ENCODE data around the gene INPP4B. TPM values are rescaled to one million over a fixed set of nuclear protein-coding genes. Genes with fewer than 3 reads are reported as not detected.

INPP4B gene
- total RNA-seq, 1 experiment from 2014 or later, result 17.6 TPM

- CTCF ChIA-PET, result interaction anchor here (1.2 kb wide), 1 partner anchor 11 kb away, joined by 3 read pairs; no protein-coding TSS in a partner anchor
Measured at GRCh38 chr4:142341268-142341667, 504.8 kb downstream of the INPP4B start.

GRCh38 chr4:142339053-142339452, 507.0 kb downstream of the INPP4B start:
- no peaks in the 10 kb centered on the region for H3K27me3 Mint-ChIP-seq (ENCODE audit: insufficient read depth, unreplicated experiment)
- BruUV-seq (replicated peaks), result no TSS peak
- H3K9me3 Mint-ChIP-seq (ENCODE audit: unreplicated experiment), result no peaks in the 10 kb centered on the region
- H3K36me3 Mint-ChIP-seq (ENCODE audit: insufficient read depth, unreplicated experiment), result no peaks in the 10 kb centered on the region
- H3K27ac Mint-ChIP-seq (ENCODE audit: low read depth, unreplicated experiment), result no peak overlapping the region
- TF ChIP-seq, protein P1, sequence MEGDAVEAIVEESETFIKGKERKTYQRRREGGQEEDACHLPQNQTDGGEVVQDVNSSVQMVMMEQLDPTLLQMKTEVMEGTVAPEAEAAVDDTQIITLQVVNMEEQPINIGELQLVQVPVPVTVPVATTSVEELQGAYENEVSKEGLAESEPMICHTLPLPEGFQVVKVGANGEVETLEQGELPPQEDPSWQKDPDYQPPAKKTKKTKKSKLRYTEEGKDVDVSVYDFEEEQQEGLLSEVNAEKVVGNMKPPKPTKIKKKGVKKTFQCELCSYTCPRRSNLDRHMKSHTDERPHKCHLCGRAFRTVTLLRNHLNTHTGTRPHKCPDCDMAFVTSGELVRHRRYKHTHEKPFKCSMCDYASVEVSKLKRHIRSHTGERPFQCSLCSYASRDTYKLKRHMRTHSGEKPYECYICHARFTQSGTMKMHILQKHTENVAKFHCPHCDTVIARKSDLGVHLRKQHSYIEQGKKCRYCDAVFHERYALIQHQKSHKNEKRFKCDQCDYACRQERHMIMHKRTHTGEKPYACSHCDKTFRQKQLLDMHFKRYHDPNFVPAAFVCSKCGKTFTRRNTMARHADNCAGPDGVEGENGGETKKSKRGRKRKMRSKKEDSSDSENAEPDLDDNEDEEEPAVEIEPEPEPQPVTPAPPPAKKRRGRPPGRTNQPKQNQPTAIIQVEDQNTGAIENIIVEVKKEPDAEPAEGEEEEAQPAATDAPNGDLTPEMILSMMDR (IDR thresholded peaks at IDR 0.05; ENCODE audit: unreplicated experiment), result no peak
- ChIA-PET CTCF (interaction anchor here (1.0 to 1.1 kb wide), 2 partner anchors 12 to 14 kb away, joined by 3 to 4 read pairs; no protein-coding TSS in a partner anchor), POLR2A (no interaction called here)
- intact Hi-C loops (cut with micrococcal nuclease), result no loop called here
- no peaks in the 10 kb centered on the region for H3K4me1 Mint-ChIP-seq (ENCODE audit: insufficient read depth, unreplicated experiment)
- no peak overlapping the region for H3K4me3 Mint-ChIP-seq (ENCODE audit: unreplicated experiment)
- no peak for DNase-seq (ENCODE audit: unreplicated experiment)

More at GRCh38 chr4:142341268-142341667, 504.8 kb downstream of the INPP4B start:
- H3K4me3 Mint-ChIP-seq (ENCODE audit: unreplicated experiment), result no peak overlapping the region
- H3K27ac Mint-ChIP-seq (ENCODE audit: low read depth, unreplicated experiment), result no peak overlapping the region
- no TSS peak for BruUV-seq (replicated peaks)
- DNase-seq (ENCODE audit: unreplicated experiment), result no peak
- intact Hi-C loops (cut with micrococcal nuclease), result no loop called here
- H3K9me3 Mint-ChIP-seq (ENCODE audit: unreplicated experiment), result no peaks in the 10 kb centered on the region
- no peaks in the 10 kb centered on the region for H3K27me3 Mint-ChIP-seq (ENCODE audit: insufficient read depth, unreplicated experiment)
- H3K4me1 Mint-ChIP-seq (ENCODE audit: insufficient read depth, unreplicated experiment), result peaks cover 3% of the 10 kb centered on the region
- TF ChIP-seq, protein P1 (IDR thresholded peaks at IDR 0.05; ENCODE audit: unreplicated experiment), result no peak
- no peaks in the 10 kb centered on the region for H3K36me3 Mint-ChIP-seq (ENCODE audit: insufficient read depth, unreplicated experiment)
- POLR2A ChIA-PET, result no interaction called here

- intact Hi-C loops (cut with micrococcal nuclease), result no loop called here
- Mint-ChIP-seq H3K27me3 (ENCODE audit: insufficient read depth, unreplicated experiment) (no peaks in the 10 kb centered on the region), H3K27ac (ENCODE audit: low read depth, unreplicated experiment) (no peak overlapping the region)
Measured at GRCh38 chr4:142336251-142336934, 509.7 kb downstream of the INPP4B start.

DNA sequence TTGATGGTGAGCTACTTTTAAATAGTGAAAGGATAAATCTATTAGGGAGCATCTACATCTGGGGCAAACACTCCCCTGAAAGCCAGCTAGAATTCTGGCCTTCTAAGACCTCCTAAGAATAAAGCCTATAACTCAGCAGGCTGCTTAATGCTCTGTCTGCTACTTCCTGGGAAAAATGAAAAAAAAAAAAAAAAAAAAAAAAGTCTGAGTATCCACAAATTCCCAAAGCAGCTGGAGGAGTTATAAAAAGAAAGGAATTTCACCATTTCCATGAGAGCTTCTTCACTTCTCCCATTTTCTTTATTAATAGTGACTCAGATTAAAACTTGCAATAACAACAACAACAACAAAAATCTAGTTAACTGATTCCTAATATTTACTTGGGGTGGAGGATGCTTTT, 511.2 kb downstream of the INPP4B start:
- TF ChIP-seq, protein P1 (IDR thresholded peaks at IDR 0.05; ENCODE audit: unreplicated experiment), result no peak
- Mint-ChIP-seq H3K36me3 (ENCODE audit: insufficient read depth, unreplicated experiment) (no peaks in the 10 kb centered on the region), H3K27me3 (ENCODE audit: insufficient read depth, unreplicated experiment) (no peaks in the 10 kb centered on the region), H3K9me3 (ENCODE audit: unreplicated experiment) (no peaks in the 10 kb centered on the region), H3K27ac (ENCODE audit: low read depth, unreplicated experiment) (no peak overlapping the region), H3K4me1 (ENCODE audit: insufficient read depth, unreplicated experiment) (no peaks in the 10 kb centered on the region), H3K4me3 (ENCODE audit: unreplicated experiment) (no peak overlapping the region)
- intact Hi-C loops (cut with micrococcal nuclease), result no loop called here
- ChIA-PET CTCF (interaction anchor here (0.6 to 1.0 kb wide), 2 partner anchors 11 to 30 kb away, joined by 3 to 5 read pairs; no protein-coding TSS in a partner anchor), POLR2A (interaction anchor here (0.5 to 0.7 kb wide), 3 partner anchors 12 to 225 kb away, joined by 3 to 4 read pairs (median 3); no protein-coding TSS in a partner anchor)
- no TSS peak for BruUV-seq (replicated peaks)
- no peak for DNase-seq (ENCODE audit: unreplicated experiment)

More at GRCh38 chr4:142336251-142336934, 509.7 kb downstream of the INPP4B start:
- POLR2A ChIA-PET, result interaction anchor here (0.6 kb wide), 1 partner anchor 98 kb away, joined by 3 read pairs; no protein-coding TSS in a partner anchor
- Mint-ChIP-seq H3K4me1 (ENCODE audit: insufficient read depth, unreplicated experiment) (no peaks in the 10 kb centered on the region), H3K4me3 (ENCODE audit: unreplicated experiment) (no peak overlapping the region), H3K36me3 (ENCODE audit: insufficient read depth, unreplicated experiment) (no peaks in the 10 kb centered on the region), H3K9me3 (ENCODE audit: unreplicated experiment) (no peaks in the 10 kb centered on the region)
- DNase-seq (ENCODE audit: unreplicated experiment), result no peak
- CTCF ChIA-PET, result interaction anchor here (0.6 to 0.8 kb wide), 2 partner anchors 16 to 68 kb away, joined by 3 read pairs; no protein-coding TSS in a partner anchor
- no TSS peak for BruUV-seq (replicated peaks)
- TF ChIP-seq, protein P1 (IDR thresholded peaks at IDR 0.05; ENCODE audit: unreplicated experiment), result no peak
